HK-2 (cell line): ENCODE data around the gene LMOD1.
"Not testable (repeated sequence)": the region's sequence is repeated elsewhere in the genome, so short reads cannot be mapped to it uniquely, and the experiment has no call there.

Experiments
- DNase-seq: peaks from one replicate; pipeline ENCODE4 v3.0.0-alpha.2; 2018; ENCODE audit not compliant: unreplicated experiment

LMOD1 gene

DNA sequence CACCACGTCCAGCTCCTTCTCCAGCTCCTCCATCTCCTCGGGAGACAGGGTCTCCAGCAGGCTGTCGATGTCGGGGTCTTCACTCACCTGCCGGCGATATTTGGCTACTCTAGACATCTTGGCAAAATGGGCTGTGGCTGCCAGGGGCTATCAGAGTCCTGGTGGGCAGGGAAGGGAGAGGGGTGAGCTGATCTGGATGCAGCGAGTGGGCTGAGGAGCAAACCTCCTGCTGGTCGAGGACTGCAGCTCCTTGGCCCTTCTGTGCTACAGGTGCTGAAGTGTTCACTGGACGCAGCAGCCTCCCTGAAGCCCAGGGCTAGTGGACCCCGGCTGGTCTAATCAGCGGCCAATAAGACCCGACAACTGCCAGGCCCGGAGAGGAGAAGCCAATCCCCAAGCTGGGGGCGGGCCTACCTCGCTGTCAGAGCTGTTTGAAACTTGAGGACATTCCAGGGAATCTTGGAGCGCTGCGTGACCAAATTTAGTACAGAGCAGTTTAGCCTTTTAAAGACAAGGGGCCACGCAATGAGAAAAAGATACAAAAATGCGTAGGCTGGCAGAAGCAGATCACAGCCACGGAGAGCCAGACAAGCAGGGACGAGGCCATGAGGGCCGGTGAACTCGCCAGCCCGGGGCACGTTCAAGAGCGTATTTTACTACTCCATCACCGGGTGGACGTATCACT, at the start of gene LMOD1:
Gene LMOD1, minus strand, starts transcription at position 325 of the 685 bp plus-strand sequence. Its CDS starts 208 bp downstream, at position 117.
- DNase-seq, result peak; percentile 80

DNA sequence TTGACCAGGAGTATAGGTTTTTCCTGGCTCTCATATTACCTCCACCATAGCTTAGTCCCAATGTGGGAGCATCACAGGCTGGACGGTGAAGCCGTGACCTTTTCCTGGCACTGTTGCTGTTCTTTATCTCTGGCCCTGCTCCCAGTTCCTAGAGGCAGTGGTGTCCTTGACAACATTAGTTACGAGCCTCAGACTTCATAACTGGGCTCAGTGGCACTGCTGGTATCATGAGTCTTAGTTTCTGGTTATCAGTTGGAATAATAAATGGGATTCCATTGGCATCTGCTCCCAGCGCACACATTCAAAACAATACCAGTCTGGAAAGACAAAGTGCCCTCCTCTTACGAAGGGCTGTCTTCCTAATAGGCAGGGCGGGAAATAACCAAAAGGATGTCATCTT, 44.1 kb upstream of the LMOD1 start:
- DNase-seq, result no peak

- DNase-seq, result no peak
Observed at GRCh38 chr1:201989354-201990128, 43.2 kb upstream of the LMOD1 start.

DNA sequence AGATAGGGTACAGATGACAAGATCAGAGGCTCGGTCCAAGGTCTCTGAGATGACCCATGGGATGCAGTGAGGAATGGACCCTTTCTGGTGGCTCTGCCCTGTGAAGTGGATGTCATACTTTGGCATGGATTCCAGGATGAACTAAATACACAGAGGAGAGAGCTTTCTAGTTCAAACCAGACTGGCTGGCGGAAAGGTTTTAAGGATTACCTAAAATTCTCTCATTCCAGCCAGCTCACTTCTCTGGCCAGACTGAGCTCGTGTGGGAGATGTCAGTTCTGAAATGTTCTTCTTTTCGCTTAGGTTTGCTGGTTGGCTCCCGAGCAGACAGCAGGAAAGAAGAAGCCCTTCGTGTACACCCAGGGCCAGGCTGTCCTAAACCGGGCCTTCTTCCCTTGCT, 42.3 kb upstream of the LMOD1 start:
- DNase-seq, result no peak

- no peak for DNase-seq
Observed at GRCh38 chr1:201985355-201985754, 39.0 kb upstream of the LMOD1 start.

GRCh38 chr1:201984446-201984845, 38.1 kb upstream of the LMOD1 start:
- DNase-seq, result no peak

- no peak for DNase-seq
Observed at GRCh38 chr1:201983380-201983805, 37.0 kb upstream of the LMOD1 start.

DNA sequence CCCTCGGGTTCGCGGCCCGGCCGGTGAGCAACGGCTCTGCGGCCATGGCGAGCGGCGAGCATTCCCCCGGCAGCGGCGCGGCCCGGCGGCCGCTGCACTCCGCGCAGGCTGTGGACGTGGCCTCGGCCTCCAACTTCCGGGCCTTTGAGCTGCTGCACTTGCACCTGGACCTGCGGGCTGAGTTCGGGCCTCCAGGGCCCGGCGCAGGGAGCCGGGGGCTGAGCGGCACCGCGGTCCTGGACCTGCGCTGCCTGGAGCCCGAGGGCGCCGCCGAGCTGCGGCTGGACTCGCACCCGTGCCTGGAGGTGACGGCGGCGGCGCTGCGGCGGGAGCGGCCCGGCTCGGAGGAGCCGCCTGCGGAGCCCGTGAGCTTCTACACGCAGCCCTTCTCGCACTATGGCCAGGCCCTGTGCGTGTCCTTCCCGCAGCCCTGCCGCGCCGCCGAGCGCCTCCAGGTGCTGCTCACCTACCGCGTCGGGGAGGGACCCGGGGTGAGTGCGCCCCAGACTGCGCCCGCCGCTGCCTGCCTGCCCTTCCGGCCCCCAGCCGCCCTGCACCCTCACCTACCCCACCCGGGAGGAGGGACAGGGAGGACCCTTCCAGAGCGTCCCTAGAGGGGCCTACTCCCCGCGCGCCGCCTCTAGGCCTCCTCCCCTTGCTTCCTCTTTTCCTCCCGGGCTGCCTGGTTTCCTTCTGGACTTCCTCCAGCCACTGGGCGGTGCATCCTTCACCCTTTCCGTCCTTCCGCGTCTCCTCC, 36.5 kb upstream of the LMOD1 start, which contains the start of gene RNPEP:
Gene RNPEP, plus strand, starts transcription at position 26 of the 757 bp plus-strand sequence. Its CDS starts 19 bp downstream, at position 45.
- DNase-seq, result peak; percentile 86

- no peak for DNase-seq
Observed at GRCh38 chr1:201982082-201982622, 35.8 kb upstream of the LMOD1 start.

DNA sequence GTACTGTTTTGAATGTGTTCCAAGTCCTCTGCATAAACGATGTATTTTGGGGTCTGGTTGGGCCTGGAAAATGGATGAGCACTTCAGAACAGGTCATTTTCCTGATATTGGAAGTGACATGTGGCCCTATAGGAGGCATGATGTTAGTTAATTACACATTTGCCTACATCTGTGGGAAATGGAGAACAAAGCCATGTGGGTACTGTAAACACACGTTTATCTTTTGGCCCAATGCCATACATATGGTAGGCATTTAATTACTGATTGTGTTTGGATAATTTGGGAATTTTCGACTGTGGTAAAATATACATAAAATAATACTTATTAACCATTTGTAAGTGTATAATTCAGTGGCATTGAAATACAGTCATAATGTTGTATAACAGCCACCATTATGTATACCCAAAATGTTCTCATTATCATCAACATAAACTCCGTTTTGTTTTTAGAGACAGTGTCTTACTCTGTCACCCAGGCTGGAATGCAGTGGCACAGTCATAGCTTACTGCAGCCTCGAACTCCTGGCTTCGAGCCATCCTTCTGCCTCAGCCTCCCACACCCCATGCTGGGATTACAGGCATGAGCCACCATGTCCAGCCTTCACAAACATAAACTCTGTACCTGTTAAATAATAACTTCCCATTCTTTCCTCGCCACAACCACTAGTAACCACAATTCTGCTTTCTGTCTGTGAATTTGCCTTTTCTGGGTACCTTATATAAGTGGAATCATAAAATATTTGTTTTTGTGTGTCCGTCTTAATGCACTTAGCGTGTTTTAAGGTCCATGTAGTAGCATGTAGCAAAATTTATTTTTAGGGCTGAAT, 24.2 kb upstream of the LMOD1 start:
- DNase-seq, result peak; percentile 68

- DNase-seq, result no peak
Observed at GRCh38 chr1:201968202-201968925, 22.0 kb upstream of the LMOD1 start.

DNA sequence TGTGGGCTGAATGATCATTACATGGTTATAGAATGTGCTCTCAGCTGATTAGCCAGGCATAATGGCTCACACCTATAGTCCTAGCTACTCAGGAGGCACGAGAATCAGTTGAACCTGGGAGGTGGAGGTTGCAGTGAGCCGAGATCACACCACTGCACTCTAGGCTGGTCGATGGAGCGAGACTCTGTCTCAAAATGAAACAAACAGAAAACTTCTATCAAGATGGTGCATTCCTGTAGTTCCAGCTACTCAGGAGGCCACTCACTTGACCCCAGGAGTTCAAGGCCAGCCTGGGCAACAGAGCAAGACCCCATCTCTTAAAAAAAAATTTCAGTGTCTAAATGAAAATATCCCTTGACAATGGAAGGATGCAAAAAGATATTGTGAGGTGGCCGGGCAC, 19.8 kb upstream of the LMOD1 start:
- DNase-seq, result peak; percentile 62

DNA sequence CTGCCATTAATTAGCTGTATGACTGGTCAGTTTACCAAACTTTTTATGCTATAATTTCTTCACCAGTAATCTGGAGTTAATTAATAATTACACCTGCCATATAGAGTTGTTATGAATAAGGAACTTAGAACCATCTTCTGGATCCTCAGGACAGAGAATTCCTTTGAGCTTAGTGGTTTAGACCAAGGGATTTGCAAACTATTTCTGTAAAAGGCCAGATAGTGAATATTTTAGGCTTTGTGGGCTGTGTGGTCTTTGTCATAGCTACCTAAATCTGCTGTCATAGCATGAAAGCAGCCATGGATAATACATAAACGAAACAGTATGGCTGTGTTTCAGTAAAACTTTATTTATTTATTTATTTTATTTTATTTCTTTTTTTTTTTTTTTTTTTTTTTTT, 17.9 kb upstream of the LMOD1 start:
- no peak for DNase-seq

GRCh38 chr1:201962382-201962781, 16.0 kb upstream of the LMOD1 start:
- DNase-seq, result not testable (repeated sequence)

DNA sequence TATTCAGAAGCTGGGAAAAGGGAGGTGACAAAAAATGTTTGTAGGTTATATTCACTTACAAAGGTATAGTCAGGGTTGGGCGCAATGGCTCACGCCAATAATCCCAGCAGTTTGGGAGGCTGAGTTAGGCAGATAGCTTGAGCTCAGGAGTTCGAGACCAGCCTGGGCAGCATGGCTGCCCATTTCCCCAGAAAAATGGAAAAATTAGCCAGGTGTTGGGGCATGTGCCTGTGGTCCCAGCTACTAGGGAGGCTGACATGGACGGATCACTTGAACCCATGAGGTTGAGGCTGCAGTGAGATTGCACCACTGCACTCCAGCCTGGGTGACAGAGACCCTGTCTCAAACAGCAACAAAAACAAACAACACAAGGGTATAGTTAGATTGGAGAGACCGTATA, 12.0 kb upstream of the LMOD1 start:
- no peak for DNase-seq

DNA sequence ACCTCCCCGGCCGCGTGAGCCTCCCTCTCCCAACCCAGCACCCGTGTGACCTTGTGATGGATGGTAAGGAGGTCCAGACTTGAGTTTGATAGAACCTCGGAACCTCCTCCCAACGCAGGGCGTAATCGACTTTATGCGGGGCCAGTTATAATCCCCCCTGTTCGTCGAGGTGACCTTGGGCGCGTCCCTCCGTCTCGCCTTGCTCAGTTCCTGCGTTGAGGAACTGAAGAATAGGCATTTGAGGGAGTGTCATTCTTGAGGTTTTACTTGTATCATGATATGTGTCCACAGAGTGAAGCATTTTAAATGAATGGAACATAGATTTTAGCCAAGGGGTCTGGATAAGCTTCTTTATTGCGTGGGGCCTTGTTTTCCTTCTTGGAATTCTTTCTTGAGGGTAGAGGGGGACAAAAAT, 9.4 kb upstream of the LMOD1 start:
- no peak for DNase-seq

- peak; percentile 99 for DNase-seq
Observed at GRCh38 chr1:201955009-201955728, 8.8 kb upstream of the LMOD1 start, which contains the start of gene TIMM17A. Gene TIMM17A, plus strand, starts transcription at chr1:201955503. Its CDS starts 24 bp downstream, at chr1:201955527.

GRCh38 chr1:201954263-201955008, 8.1 kb upstream of the LMOD1 start:
- no peak for DNase-seq

DNA sequence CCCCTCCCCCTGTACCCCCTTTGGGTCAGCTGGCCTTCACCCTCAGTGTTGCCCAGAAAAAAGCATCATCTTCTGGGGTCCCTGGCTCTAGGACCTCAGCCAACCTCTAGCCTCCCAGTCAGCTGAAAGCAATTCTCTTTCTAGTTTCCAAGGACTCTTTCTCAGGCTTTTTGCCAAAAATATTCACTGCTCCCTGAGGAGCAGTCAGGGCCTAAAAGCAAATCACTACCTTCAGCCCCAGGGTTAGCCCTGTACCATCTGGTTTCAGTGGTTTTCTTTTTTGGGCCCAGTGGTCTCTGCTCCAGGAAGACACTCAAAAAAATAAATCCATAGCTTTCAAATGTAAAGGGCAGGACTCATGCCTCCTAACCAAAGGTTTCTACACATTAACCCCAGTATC, 3.1 kb upstream of the LMOD1 start:
- no peak for DNase-seq
